Endothelial cell of umbilical vein (primary cell): ENCODE results near the gene CST1.

Source experiments
- POLR2A ChIP-seq: IDR thresholded peaks from 2 replicates; pipeline ENCODE4 v1.6.1; 2012; ENCODE audit warnings: low read depth, mild to moderate bottlenecking, control low read depth, low read length
- POLR2AphosphoS5 ChIP-seq: IDR thresholded peaks from 2 replicates; pipeline ENCODE4 v1.6.1; 2012; ENCODE audit warnings: low read depth, mild to moderate bottlenecking, control low read depth, low read length, moderate library complexity; ENCODE audit not compliant: insufficient read depth
- TF ChIP-seq, protein P1 (sequence below), 2 donors: IDR thresholded peaks; 1 replicate in 1 of 2; 2 replicates in 1 of 2; pipeline ENCODE4 v1.5.1; 2011; ENCODE audit warnings: low read length in 2 of 2, mild to moderate bottlenecking in 2 of 2, moderate library complexity in 2 of 2, control low read depth in 1 of 2, inconsistent platforms in 1 of 2, low read depth in 1 of 2; ENCODE audit not compliant: insufficient read depth in 1 of 2; ENCODE audit errors: extremely low read depth in 1 of 2
- TF ChIP-seq, protein P2 (sequence below): IDR thresholded peaks from 2 replicates; pipeline ENCODE4 v1.6.1; 2011; ENCODE audit not compliant: insufficient read depth, insufficient read length

DNA sequence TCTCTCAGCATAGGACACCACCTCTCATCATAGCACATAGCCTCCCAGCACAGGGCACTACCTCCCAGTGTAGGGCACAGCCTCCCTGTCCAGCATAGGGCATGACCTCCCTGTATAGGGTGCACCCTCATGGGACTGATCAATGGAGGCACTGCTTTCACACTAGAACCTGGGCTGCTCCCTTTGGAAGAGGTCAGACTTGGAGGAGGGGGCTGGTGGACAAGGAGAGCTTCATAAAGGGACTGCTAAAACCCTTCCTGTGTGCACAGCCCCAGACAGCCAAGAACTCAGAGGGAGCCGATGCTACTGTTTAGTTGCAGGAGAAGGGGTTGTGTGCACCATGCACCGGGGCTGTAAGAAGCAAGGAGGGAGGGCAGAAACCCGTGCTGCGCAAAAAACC lies 40.0 kb downstream of the CST1 start:
- TF ChIP-seq, protein P1, sequence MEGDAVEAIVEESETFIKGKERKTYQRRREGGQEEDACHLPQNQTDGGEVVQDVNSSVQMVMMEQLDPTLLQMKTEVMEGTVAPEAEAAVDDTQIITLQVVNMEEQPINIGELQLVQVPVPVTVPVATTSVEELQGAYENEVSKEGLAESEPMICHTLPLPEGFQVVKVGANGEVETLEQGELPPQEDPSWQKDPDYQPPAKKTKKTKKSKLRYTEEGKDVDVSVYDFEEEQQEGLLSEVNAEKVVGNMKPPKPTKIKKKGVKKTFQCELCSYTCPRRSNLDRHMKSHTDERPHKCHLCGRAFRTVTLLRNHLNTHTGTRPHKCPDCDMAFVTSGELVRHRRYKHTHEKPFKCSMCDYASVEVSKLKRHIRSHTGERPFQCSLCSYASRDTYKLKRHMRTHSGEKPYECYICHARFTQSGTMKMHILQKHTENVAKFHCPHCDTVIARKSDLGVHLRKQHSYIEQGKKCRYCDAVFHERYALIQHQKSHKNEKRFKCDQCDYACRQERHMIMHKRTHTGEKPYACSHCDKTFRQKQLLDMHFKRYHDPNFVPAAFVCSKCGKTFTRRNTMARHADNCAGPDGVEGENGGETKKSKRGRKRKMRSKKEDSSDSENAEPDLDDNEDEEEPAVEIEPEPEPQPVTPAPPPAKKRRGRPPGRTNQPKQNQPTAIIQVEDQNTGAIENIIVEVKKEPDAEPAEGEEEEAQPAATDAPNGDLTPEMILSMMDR (IDR thresholded peaks at IDR 0.05; ENCODE audit: extremely low read depth in 1 of 2, insufficient read depth in 1 of 2, low read depth in 1 of 2, low read length in 2 of 2): no peak
- no peak for TF ChIP-seq POLR2AphosphoS5
- no peak for TF ChIP-seq POLR2A
- TF ChIP-seq, protein P2, sequence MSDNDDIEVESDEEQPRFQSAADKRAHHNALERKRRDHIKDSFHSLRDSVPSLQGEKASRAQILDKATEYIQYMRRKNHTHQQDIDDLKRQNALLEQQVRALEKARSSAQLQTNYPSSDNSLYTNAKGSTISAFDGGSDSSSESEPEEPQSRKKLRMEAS: no peak
